HG03521 (cell line): ENCODE data around the gene CBY2.
"Not testable (repeated sequence)": the region's sequence is repeated elsewhere in the genome, so short reads cannot be mapped to it uniquely, and the experiment has no call there.

Experiments used
- ATAC-seq: cut with Tn5 transposase; IDR thresholded peaks from one replicate; pipeline ENCODE4 v1.9.1; 2021; ENCODE audit warnings: mild to moderate bottlenecking, moderate library complexity; ENCODE audit not compliant: unreplicated experiment

Gene CBY2

GRCh38 chr13:45702088-45702487 lies at the start of gene CBY2:
Gene CBY2 (plus strand): TSS chr13:45702320. CDS start chr13:45702391, 71 bp downstream.
- no peak for ATAC-seq

- no peak for ATAC-seq
Measured at GRCh38 chr13:45654633-45655349, 47.3 kb upstream of the CBY2 start.

GRCh38 chr13:45658586-45659235 lies 43.4 kb upstream of the CBY2 start:
- ATAC-seq = no peak

- no peak for ATAC-seq
Measured at GRCh38 chr13:45659536-45659935, 42.6 kb upstream of the CBY2 start.

GRCh38 chr13:45660458-45660857 lies 41.7 kb upstream of the CBY2 start:
- ATAC-seq = not testable (repeated sequence)

- no peak for ATAC-seq
Measured at GRCh38 chr13:45662162-45662561, 40.0 kb upstream of the CBY2 start.

DNA sequence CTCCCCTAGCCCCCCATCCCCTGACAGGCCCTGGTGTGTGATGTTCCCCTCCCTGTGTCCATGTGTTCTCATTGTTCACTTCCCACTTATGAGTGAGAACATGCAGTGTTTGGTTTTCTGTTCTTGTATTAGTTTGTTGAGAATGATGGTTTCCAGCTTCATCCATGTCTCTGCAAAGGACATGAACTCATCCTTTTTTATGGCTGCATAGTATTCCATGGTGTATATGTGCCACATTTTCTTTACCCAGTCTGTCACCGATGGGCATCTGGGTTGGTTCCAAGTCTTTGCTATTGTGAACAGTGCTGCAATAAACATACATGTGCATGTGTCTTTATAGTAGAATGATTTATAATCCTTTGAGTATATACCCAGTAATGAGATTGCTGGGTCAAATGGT lies 39.2 kb upstream of the CBY2 start:
- not testable (repeated sequence) for ATAC-seq

GRCh38 chr13:45669626-45670025 lies 32.5 kb upstream of the CBY2 start:
- ATAC-seq = not testable (repeated sequence)

GRCh38 chr13:45670189-45670885 lies 31.8 kb upstream of the CBY2 start:
- no peak for ATAC-seq

DNA sequence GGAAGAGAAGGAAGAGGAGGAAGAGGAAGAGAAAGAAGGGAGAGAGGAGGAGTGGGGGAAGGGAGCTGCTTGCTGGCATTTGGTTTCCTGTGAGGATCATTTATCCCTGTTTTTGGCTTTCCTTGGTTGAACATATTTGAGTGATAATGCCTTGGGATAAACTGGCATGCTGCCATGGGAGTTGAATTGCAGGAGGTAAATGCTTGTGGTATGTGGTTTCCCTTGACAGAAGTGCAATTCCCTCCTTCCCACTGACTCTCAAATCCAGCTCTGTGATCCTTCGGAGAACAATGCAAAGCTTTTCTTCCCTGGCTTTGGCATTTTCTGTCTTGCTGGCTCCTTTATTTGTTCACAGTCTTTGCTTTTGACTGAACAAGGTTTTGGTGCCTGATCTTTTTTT lies 27.2 kb upstream of the CBY2 start:
- ATAC-seq = no peak

- ATAC-seq = no peak
Measured at GRCh38 chr13:45678282-45678681, 23.8 kb upstream of the CBY2 start.

- no peak for ATAC-seq
Measured at GRCh38 chr13:45681113-45681512, 21.0 kb upstream of the CBY2 start.

GRCh38 chr13:45682494-45683008 lies 19.6 kb upstream of the CBY2 start:
- ATAC-seq = no peak

DNA sequence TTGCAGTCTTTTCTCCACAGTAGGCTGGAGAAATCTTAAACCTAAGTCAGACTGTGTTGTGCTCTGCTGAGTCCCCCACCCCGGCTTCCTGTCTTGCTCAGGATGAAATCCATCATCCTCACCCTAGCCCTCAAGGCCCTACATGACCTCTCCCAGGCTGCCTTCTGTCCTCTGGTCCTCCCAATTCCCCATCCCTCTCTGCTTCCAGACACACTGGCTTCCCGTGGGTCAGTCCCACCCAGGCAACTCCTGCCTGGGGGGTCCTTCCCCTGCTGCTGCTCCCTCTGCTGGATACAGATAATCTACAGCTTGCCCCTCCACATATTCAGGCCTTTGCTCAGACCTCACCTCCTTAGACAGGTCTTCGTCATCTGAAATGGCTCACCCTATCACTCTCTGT lies 18.4 kb upstream of the CBY2 start:
- ATAC-seq = no peak

DNA sequence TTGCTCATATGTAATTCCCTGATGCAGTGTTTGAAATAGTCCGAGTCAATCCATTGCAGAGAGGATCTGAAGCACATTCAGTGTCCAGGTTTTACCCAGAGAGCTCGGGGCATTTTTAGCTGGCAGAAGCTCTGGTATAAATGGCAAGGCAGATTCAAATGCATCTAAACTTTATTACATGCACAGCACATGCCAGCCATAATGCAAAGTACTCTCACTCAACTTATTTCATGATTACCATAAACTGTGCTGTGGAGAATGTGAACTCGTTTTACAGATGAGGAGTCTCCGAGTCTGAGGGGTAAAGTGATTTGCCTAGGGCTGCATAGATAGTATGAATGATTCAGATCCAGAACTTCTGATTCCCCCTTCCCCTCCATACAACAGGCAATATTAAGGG lies 13.5 kb upstream of the CBY2 start:
- ATAC-seq = no peak

GRCh38 chr13:45690636-45691035 lies 11.5 kb upstream of the CBY2 start:
- no peak for ATAC-seq

GRCh38 chr13:45691251-45691650 lies 10.9 kb upstream of the CBY2 start:
- ATAC-seq = no peak

DNA sequence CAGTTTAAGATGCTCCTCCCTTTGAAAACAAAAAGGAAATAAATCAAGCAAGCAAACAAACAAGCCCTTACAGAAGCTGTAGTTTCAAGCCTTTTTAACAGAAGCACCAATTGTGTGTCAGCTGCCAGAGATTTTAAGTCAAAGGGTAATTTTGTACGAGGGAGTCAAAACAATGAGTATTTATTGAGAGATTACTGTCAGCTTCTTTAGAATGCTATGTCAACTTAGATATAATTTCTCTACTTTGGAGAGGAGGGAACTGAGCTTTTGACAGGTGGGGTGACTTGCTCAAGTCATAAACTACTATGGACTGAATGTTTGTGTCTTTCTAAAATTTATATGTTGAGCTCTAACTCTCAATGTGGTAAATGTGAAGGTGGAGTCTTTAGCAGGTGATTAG lies 10.5 kb upstream of the CBY2 start:
- ATAC-seq = no peak

DNA sequence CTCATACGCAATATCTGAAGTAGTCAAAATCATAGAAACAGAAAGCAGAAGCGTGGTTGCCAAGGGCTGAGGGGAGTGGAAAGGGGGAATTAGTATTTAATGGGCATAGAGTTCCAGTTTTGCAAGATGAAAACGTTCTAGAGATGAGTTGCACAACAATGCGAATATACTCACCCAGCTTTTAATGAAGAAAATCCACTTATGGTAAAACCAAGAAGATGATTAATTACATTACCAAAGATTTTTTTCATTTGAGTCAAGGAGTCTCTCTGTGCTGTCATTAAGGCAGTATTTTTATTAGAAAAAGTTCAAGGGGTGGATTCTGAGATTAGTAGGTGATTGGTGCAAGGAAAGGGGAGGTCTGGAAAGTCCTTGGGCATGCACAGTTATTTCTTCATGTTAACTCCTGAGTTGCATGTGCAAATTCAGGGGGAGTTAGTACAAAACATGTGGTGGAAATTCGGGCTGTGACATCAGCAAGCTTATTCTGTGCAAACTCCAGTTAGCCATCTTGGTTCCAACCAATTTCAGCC lies 6.9 kb upstream of the CBY2 start:
- ATAC-seq = no peak

DNA sequence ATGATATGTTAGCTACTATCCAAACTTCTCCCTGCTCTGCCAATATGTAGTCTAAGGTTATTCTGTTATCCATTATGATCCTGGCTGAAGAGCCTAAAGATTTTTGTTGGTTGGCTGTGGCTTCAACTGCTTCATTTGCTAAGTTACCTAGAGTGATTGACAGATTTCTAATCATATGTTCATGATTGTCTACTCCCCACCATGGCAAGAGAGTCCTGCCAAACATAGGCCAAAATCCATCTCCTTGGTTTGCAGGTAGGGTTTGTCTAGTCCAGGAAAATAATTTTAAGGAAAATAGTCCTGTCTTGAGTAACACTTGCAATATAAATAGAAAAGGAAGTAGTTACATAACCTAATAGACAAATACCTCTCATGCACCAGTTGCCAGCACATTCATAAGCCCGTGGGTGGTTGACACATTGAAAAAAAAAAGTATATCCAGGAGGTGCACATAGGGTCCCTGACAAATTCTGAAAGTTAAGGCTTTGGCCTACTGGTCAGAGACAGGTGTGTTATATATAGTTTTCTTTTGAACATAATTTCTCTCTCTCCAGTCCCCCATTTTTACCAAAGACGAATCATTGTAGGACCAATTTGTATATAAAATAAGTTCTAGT lies 5.4 kb upstream of the CBY2 start:
- peak; percentile 34 for ATAC-seq
